ENCODE data around the gene NDUFA9.

NDUFA9 gene

DNA sequence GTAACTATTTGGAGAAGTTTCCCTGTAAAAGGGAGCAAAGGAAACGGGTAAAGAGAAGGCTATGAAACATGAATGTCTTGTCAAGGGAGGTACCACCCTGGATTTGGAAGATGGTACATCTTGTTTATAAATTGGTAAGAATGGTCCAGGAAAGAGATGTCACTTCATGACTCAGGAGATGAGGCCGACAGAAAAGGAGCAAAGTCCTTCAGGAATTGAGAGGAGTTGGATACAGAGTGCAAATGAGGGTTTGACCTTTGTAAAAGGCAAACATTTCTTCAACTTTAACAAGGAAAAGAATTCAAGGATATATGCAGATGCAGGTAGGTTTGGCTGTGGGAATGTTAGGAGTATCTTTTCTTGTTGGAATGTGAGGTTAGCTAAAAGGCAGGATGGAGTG, 30.8 kb downstream of the NDUFA9 start:
- no peak overlapping the region for H3K4me2 ChIP-seq (ENCODE audit: low read length)
- H3K4me1 ChIP-seq (ENCODE audit: control insufficient read depth in 1 of 2, insufficient read depth in 2 of 2, low read length in 2 of 2), result no peaks in the 10 kb centered on the region
- H2AK5ac ChIP-seq (ENCODE audit: low read length), result no peak overlapping the region
- no peak overlapping the region for H2AFZ ChIP-seq (ENCODE audit: insufficient read depth, low read length, poor library complexity)
- H4K91ac ChIP-seq (ENCODE audit: low read depth, low read length), result no peak overlapping the region
- no peak overlapping the region for H3K14ac ChIP-seq (ENCODE audit: low read length)
- no peaks in the 10 kb centered on the region for H3K79me2 ChIP-seq (ENCODE audit: control insufficient read depth, insufficient read depth, low read length, poor library complexity)
- no peak overlapping the region for H4K12ac ChIP-seq (ENCODE audit: low read depth, low read length)
- no peak overlapping the region for H3K4me3 ChIP-seq (ENCODE audit: low read depth, low read length)
- DNase-seq, result no peak
- no peaks in the 10 kb centered on the region for H3K79me1 ChIP-seq (ENCODE audit: low read length)
- no peaks in the 10 kb centered on the region for H3K9me3 ChIP-seq (ENCODE audit: insufficient read depth, low read depth, low read length)
- no peaks in the 10 kb centered on the region for H3K27me3 ChIP-seq (ENCODE audit: insufficient read depth, low read length)
- H2BK12ac ChIP-seq (ENCODE audit: low read length), result no peak overlapping the region
- no peak overlapping the region for H2BK5ac ChIP-seq (ENCODE audit: low read depth, low read length, poor library complexity)
- H3K23ac ChIP-seq (ENCODE audit: low read length), result no peak overlapping the region
- no CpG with 5 or more reads among the region's 2 CpGs for WGBS (ENCODE audit: extremely low coverage, insufficient coverage, insufficient read length)
- H3K4ac ChIP-seq (ENCODE audit: low read depth, low read length), result no peak overlapping the region
- H3K36me3 ChIP-seq (ENCODE audit: control insufficient read depth in 1 of 2, insufficient read depth in 2 of 2, low read length in 2 of 2), result peaks cover 7 to 10% of the 10 kb centered on the region in 2 experiments
- no peak overlapping the region for H4K8ac ChIP-seq (ENCODE audit: low read depth, low read length)
- no peak overlapping the region for H3K9ac ChIP-seq (ENCODE audit: low read length)
- H3K18ac ChIP-seq (ENCODE audit: low read length), result no peak overlapping the region
- H3K27ac ChIP-seq (ENCODE audit: low read depth, low read length), result no peak overlapping the region
- H2BK120ac ChIP-seq (ENCODE audit: insufficient read depth, low read length, poor library complexity), result no peak overlapping the region

DNA sequence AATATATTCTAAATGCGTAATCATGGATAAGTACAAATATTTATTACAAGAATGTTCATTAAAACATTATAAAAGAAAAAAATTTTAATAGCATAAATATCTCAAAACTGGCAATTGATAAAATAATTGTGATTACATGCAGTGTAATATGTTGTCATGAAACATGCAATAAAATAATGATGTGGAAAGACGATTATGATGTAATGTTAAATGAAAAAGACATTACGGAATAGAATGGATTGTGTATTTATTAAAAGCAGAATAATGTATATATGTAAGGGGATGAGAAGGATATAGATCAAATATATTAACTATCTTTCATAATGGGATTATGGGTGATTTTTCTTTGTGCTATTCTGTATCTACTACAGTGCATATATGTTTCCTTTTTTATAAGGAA, 32.8 kb downstream of the NDUFA9 start:
- H3K4me2 ChIP-seq (ENCODE audit: low read length), result no peak overlapping the region
- no peak for DNase-seq
- no peak overlapping the region for H3K4ac ChIP-seq (ENCODE audit: low read depth, low read length)
- H3K18ac ChIP-seq (ENCODE audit: low read length), result no peak overlapping the region
- no peak overlapping the region for H3K27ac ChIP-seq (ENCODE audit: low read depth, low read length)
- H2BK5ac ChIP-seq (ENCODE audit: low read depth, low read length, poor library complexity), result no peak overlapping the region
- WGBS (ENCODE audit: extremely low coverage, insufficient coverage, insufficient read length), result 100% methylated on average over 2 of the region's 3 CpGs
- H3K14ac ChIP-seq (ENCODE audit: low read length), result no peak overlapping the region
- no peaks in the 10 kb centered on the region for H3K79me2 ChIP-seq (ENCODE audit: control insufficient read depth, insufficient read depth, low read length, poor library complexity)
- no peaks in the 10 kb centered on the region for H3K27me3 ChIP-seq (ENCODE audit: insufficient read depth, low read length)
- H3K9ac ChIP-seq (ENCODE audit: low read length), result no peak overlapping the region
- no peak overlapping the region for H4K12ac ChIP-seq (ENCODE audit: low read depth, low read length)
- no peak overlapping the region for H2BK120ac ChIP-seq (ENCODE audit: insufficient read depth, low read length, poor library complexity)
- H4K8ac ChIP-seq (ENCODE audit: low read depth, low read length), result no peak overlapping the region
- H3K4me3 ChIP-seq (ENCODE audit: low read depth, low read length), result no peak overlapping the region
- no peak overlapping the region for H4K91ac ChIP-seq (ENCODE audit: low read depth, low read length)
- no peak overlapping the region for H2AK5ac ChIP-seq (ENCODE audit: low read length)
- H3K36me3 ChIP-seq (ENCODE audit: control insufficient read depth in 1 of 2, insufficient read depth in 2 of 2, low read length in 2 of 2), result peaks cover 10 to 20% of the 10 kb centered on the region in 2 experiments
- H2BK12ac ChIP-seq (ENCODE audit: low read length), result no peak overlapping the region
- H3K4me1 ChIP-seq (ENCODE audit: control insufficient read depth in 1 of 2, insufficient read depth in 2 of 2, low read length in 2 of 2), result no peaks in the 10 kb centered on the region
- H2AFZ ChIP-seq (ENCODE audit: insufficient read depth, low read length, poor library complexity), result no peak overlapping the region
- H3K23ac ChIP-seq (ENCODE audit: low read length), result no peak overlapping the region
- H3K9me3 ChIP-seq (ENCODE audit: insufficient read depth, low read depth, low read length), result no peaks in the 10 kb centered on the region
- H3K79me1 ChIP-seq (ENCODE audit: low read length), result no peaks in the 10 kb centered on the region

DNA sequence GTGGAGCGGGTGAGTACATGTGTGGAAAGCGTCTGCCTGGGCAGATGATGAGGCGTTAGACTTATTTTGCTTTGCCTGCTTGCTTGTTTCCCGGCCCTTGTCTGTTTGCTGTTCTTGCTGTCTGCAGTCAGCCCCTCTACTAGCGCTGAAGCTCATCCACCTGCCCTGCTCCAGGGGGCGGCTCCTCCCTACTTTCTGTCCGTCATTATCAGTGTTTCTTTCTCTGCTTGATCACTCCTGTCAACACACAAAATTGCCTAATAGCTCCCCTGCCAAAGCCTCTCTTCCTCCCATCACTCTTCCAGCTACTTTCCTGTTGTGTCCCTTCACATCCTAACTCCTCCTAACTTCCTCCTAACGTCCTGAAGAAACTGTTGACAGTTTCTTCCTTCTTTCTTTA, 36.4 kb downstream of the NDUFA9 start:
- Histone ChIP-seq H3K4me3 (ENCODE audit: low read depth, low read length) (no peak overlapping the region), H2BK12ac (ENCODE audit: low read length) (no peak overlapping the region), H3K4me2 (ENCODE audit: low read length) (no peak overlapping the region), H3K18ac (ENCODE audit: low read length) (no peak overlapping the region), H4K12ac (ENCODE audit: low read depth, low read length) (no peak overlapping the region), H3K14ac (ENCODE audit: low read length) (no peak overlapping the region), H3K27ac (ENCODE audit: low read depth, low read length) (no peak overlapping the region), H2AFZ (ENCODE audit: insufficient read depth, low read length, poor library complexity) (no peak overlapping the region), H3K9me3 (ENCODE audit: insufficient read depth, low read depth, low read length) (no peaks in the 10 kb centered on the region), H4K8ac (ENCODE audit: low read depth, low read length) (no peak overlapping the region), H3K4ac (ENCODE audit: low read depth, low read length) (no peak overlapping the region), H3K27me3 (ENCODE audit: insufficient read depth, low read length) (no peaks in the 10 kb centered on the region), H2AK5ac (ENCODE audit: low read length) (no peak overlapping the region), H2BK120ac (ENCODE audit: insufficient read depth, low read length, poor library complexity) (no peak overlapping the region), H3K36me3 (ENCODE audit: control insufficient read depth in 1 of 2, insufficient read depth in 2 of 2, low read length in 2 of 2) (peaks cover 15 to 32% of the 10 kb centered on the region in 2 experiments), H4K91ac (ENCODE audit: low read depth, low read length) (no peak overlapping the region), H3K79me1 (ENCODE audit: low read length) (no peaks in the 10 kb centered on the region), H3K9ac (ENCODE audit: low read length) (no peak overlapping the region), H2BK5ac (ENCODE audit: low read depth, low read length, poor library complexity) (no peak overlapping the region), H3K79me2 (ENCODE audit: control insufficient read depth, insufficient read depth, low read length, poor library complexity) (no peaks in the 10 kb centered on the region), H3K23ac (ENCODE audit: low read length) (no peak overlapping the region), H3K4me1 (ENCODE audit: control insufficient read depth in 1 of 2, insufficient read depth in 2 of 2, low read length in 2 of 2) (no peaks in the 10 kb centered on the region)
- DNase-seq, result no peak
- no CpG with 5 or more reads among the region's 8 CpGs for WGBS (ENCODE audit: extremely low coverage, insufficient coverage, insufficient read length)

DNA sequence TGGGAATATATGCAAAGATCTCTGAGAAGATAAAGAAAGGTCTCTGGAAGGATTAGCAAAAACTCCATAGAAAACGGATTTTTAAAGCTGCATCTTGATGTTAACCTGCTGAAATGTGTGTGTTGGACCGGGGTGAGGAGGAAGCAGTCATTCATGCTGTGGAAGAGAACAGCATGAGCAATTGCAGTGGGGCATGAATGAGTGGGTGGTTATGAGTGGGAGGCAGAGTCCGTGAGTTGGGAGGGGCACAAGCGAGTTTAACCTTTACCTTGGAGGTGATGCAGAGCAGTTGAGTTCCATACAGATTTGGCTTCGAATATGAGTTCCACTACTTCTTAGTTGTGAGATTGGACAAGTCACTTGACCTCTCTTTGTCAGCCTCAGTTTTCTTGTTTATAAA, 41.8 kb downstream of the NDUFA9 start:
- Histone ChIP-seq H3K4me3 (ENCODE audit: low read depth, low read length) (no peak overlapping the region), H2AK5ac (ENCODE audit: low read length) (no peak overlapping the region), H3K79me2 (ENCODE audit: control insufficient read depth, insufficient read depth, low read length, poor library complexity) (no peaks in the 10 kb centered on the region), H4K8ac (ENCODE audit: low read depth, low read length) (no peak overlapping the region), H3K27ac (ENCODE audit: low read depth, low read length) (no peak overlapping the region), H3K9ac (ENCODE audit: low read length) (no peak overlapping the region), H3K14ac (ENCODE audit: low read length) (no peak overlapping the region), H2BK12ac (ENCODE audit: low read length) (no peak overlapping the region), H3K36me3 (ENCODE audit: control insufficient read depth in 1 of 2, insufficient read depth in 2 of 2, low read length in 2 of 2) (peaks cover 5 to 18% of the 10 kb centered on the region in 2 experiments), H4K91ac (ENCODE audit: low read depth, low read length) (no peak overlapping the region), H2BK5ac (ENCODE audit: low read depth, low read length, poor library complexity) (no peak overlapping the region), H3K4ac (ENCODE audit: low read depth, low read length) (no peak overlapping the region), H2AFZ (ENCODE audit: insufficient read depth, low read length, poor library complexity) (no peak overlapping the region), H3K27me3 (ENCODE audit: insufficient read depth, low read length) (no peaks in the 10 kb centered on the region), H3K9me3 (ENCODE audit: insufficient read depth, low read depth, low read length) (no peaks in the 10 kb centered on the region), H3K4me2 (ENCODE audit: low read length) (no peak overlapping the region), H3K18ac (ENCODE audit: low read length) (no peak overlapping the region), H3K79me1 (ENCODE audit: low read length) (no peaks in the 10 kb centered on the region), H4K12ac (ENCODE audit: low read depth, low read length) (no peak overlapping the region), H3K23ac (ENCODE audit: low read length) (no peak overlapping the region), H2BK120ac (ENCODE audit: insufficient read depth, low read length, poor library complexity) (no peak overlapping the region), H3K4me1 (ENCODE audit: control insufficient read depth in 1 of 2, insufficient read depth in 2 of 2, low read length in 2 of 2) (no peaks in the 10 kb centered on the region)
- WGBS (ENCODE audit: extremely low coverage, insufficient coverage, insufficient read length), result no CpG with 5 or more reads among the region's 5 CpGs
- DNase-seq, result no peak

Measured in trophoblast cell (in vitro differentiated cells and primary cell).